Ovary (tissue), 9 donors: ENCODE measurements around the gene FAM193A. TPM values are rescaled to one million over a fixed set of nuclear protein-coding genes. Genes with fewer than 3 reads are reported as not detected.

Experiments
- DNase-seq, 5 donors: peaks; one replicate each; pipeline ENCODE4 v3.0.0-alpha.2; 2019 to 2020
- H3K27ac ChIP-seq, 2 donors: fragments of 200-600 bp; one replicate each; pipeline versions ENCODE4 v1.5.1 to v1.8.0; 2019 to 2022
- H3K27me3 ChIP-seq: fragments of 200-600 bp; one replicate; pipeline ENCODE4 v1.8.0; 2022
- H3K36me3 ChIP-seq: fragments of 200-600 bp; sonication (generic); one replicate; pipeline ENCODE4 v1.5.1; 2019
- H3K4me1 ChIP-seq: one replicate; pipeline ENCODE4 v1.8.1; 2013; ENCODE audit warnings: mild to moderate bottlenecking, moderate library complexity; ENCODE audit not compliant: insufficient read depth
- H3K4me3 ChIP-seq: fragments of 200-600 bp; sonication (generic); one replicate; pipeline ENCODE4 v1.5.1; 2017
- H3K9me3 ChIP-seq, 2 donors: fragments of 200-600 bp in 1 of 2; sonication (generic) in 1 of 2; one replicate each; pipeline versions ENCODE4 v1.5.1 to v1.8.1; 2013 to 2019; ENCODE audit warnings: mild to moderate bottlenecking in 1 of 2, moderate library complexity in 1 of 2
- EP300 ChIP-seq: sonication (generic); formaldehyde crosslinking; IDR thresholded peaks from one replicate; pipeline ENCODE4 v1.6.1; 2017; ENCODE audit warnings: antibody characterized with exemption
- POLR2A ChIP-seq: fragments of 450-650 bp; IDR thresholded peaks from one replicate; pipeline ENCODE4 v1.6.1; 2017; ENCODE audit warnings: antibody characterized with exemption, mild to moderate bottlenecking, moderate library complexity
- WGBS, 3 donors: extraction: QIAGEN DNeasy Blood & Tissue Kit in 1 of 3; methylation state at CpG; one replicate each; pipeline versions ENCODE4 v1.1.5 to v1.1.7; 2013 to 2017; 5-methylcytosine and 5-hydroxymethylcytosine counted together
- intact Hi-C, 4 donors: fragments of 100-400 bp; cut with DNase I; formaldehyde crosslinking; loops; one replicate each; pipeline versions ENCODE4 v1.11.0 to v1.15.1; 2022 to 2023
- polyA plus RNA-seq, 2 donors: library from polyadenylated mRNA; stranded (reverse); fragments of 200-250 nt in 1 of 2; fragments of 350-450 nt in 1 of 2; fragmentation: Illumina TruSeq in 1 of 2; extraction: RNeasy Lipid Tissue Mini Kit (QIAGEN cat#74804) in 1 of 2; gene quantifications; one replicate each; pipeline ENCODE4 v1.2.3, GENCODE V29; 2013 to 2014
- total RNA-seq, 7 donors: library from RNA; depleted of rRNA in 2 of 7; stranded (reverse); fragments of >200 nt in 2 of 7; fragmentation: NEBNext Ultra II Directional in 3 of 7; extraction: Animal tissue kit (Norgen Biotek cat#: 25700) in 3 of 7; gene quantifications; one replicate each; pipeline versions ENCODE4 v1.1.0 to v1.2.4, GENCODE V29; 2016 to 2023
- TF ChIP-seq, protein P1 (sequence below), 3 donors: fragments of 450-650 bp in 2 of 3; fragments of 200-600 bp in 1 of 3; IDR thresholded peaks; one replicate each; pipeline versions ENCODE4 v1.5.1 to v1.8.0; 2016 to 2022; ENCODE audit warnings: antibody characterized with exemption in 3 of 3, mild to moderate bottlenecking in 1 of 3
- donor health status: DM: no; HTN: no; CAD: no; lungs with moderate emphysema.
- donor health status: DM: no; HTN: no; CAD: no.
- donor health status: Bipolar disorder and iron deficiency.
- donor health status: DM: yes; HTN: yes; CAD: no.
- donor health status: DM: no; HTN: no; CAD: no.
- donor health status: DM: yes; HTN: yes; CAD: no.

Gene FAM193A
- total and polyA plus RNA-seq, 9 donors: 16.0 to 39.1 (median 28.7) TPM

DNA sequence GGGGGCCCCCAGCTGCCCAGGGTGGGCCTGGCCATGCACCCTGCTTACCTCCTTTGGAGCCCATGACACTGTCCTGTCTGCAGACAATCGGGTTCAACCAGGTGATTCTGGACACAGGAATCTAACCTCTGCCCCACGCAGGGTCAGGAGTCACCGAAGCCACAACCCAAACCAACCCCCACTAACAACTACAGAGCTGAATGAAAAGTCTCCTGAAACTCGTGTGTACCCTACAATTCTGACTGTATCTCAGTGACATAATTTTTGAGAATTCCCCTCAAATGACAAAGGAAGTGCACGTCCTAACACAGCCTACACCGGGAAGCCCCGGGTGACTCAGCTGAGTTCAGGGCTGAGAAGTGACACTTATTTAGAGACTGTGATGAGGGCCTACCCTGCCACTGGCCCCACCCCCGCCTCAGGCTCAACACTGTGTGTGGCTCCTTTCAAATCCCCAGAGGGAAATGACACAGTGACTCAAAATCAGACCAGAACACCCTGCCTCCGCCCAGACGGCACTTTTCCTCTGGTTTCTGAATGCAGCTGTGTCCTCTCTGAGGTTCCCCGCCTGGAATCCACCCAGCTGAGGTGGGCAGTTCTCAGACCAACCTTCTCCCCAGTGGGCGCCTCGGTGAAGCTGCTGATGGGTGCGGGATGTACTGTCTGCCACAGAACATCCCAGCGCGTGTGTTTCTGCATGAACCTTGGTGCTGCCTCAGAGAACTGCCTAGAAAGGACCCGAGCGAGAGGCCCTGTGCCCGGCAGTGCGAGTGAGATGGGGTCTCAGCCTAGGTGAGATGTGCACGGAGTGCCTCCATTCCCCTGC lies 209.7 kb downstream of the FAM193A start:
- intact Hi-C loops: no loop called here
- 79 to 83% (median 79%) methylated on average over 19 to 21 of the region's 21 CpGs for WGBS, 3 donors
- TF ChIP-seq EP300 (no peak), POLR2A (no peak)
- TF ChIP-seq, protein P1, sequence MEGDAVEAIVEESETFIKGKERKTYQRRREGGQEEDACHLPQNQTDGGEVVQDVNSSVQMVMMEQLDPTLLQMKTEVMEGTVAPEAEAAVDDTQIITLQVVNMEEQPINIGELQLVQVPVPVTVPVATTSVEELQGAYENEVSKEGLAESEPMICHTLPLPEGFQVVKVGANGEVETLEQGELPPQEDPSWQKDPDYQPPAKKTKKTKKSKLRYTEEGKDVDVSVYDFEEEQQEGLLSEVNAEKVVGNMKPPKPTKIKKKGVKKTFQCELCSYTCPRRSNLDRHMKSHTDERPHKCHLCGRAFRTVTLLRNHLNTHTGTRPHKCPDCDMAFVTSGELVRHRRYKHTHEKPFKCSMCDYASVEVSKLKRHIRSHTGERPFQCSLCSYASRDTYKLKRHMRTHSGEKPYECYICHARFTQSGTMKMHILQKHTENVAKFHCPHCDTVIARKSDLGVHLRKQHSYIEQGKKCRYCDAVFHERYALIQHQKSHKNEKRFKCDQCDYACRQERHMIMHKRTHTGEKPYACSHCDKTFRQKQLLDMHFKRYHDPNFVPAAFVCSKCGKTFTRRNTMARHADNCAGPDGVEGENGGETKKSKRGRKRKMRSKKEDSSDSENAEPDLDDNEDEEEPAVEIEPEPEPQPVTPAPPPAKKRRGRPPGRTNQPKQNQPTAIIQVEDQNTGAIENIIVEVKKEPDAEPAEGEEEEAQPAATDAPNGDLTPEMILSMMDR (IDR thresholded peaks at IDR 0.05): no peak
- no peaks in the 10 kb centered on the region for H3K9me3 ChIP-seq
- H3K27ac ChIP-seq: no peak overlapping the region
- H3K4me1 ChIP-seq: peaks cover 6% of the 10 kb centered on the region
- H3K36me3 ChIP-seq: no peaks in the 10 kb centered on the region
- no peak for DNase-seq
- H3K4me3 ChIP-seq: no peak overlapping the region
- no peaks in the 10 kb centered on the region for H3K27me3 ChIP-seq

- 72 to 78% (median 76%) methylated on average over 16 of the region's 16 CpGs for WGBS, 3 donors
- intact Hi-C loops: no loop called here
- DNase-seq: no peak
- no peaks in the 10 kb centered on the region for H3K27me3 ChIP-seq
- no peak overlapping the region for H3K27ac ChIP-seq
- H3K4me1 ChIP-seq: peaks cover 9% of the 10 kb centered on the region
- TF ChIP-seq, protein P1 (IDR thresholded peaks at IDR 0.05): no peak
- TF ChIP-seq EP300: no peak
- TF ChIP-seq POLR2A: no peak
- no peaks in the 10 kb centered on the region for H3K9me3 ChIP-seq
- no peak overlapping the region for H3K4me3 ChIP-seq
- H3K36me3 ChIP-seq: no peaks in the 10 kb centered on the region
These were observed 210.6 kb downstream of the FAM193A start for GRCh38 chr4:2746891-2747695.

GRCh38 chr4:2750719-2751605 lies 214.5 kb downstream of the FAM193A start:
- Histone ChIP-seq H3K9me3 (no peaks in the 10 kb centered on the region), H3K27me3 (no peaks in the 10 kb centered on the region), H3K4me3 (no peak overlapping the region), H3K36me3 (no peaks in the 10 kb centered on the region), H3K27ac (no peak overlapping the region), H3K4me1 (peaks cover 17% of the 10 kb centered on the region)
- intact Hi-C loops: no loop called here
- DNase-seq: no peak
- WGBS, 3 donors: 60 to 70% (median 64%) methylated on average over 19 of the region's 19 CpGs
- TF ChIP-seq POLR2A (no peak), EP300 (no peak)
- TF ChIP-seq, protein P1 (IDR thresholded peaks at IDR 0.05): no peak

DNA sequence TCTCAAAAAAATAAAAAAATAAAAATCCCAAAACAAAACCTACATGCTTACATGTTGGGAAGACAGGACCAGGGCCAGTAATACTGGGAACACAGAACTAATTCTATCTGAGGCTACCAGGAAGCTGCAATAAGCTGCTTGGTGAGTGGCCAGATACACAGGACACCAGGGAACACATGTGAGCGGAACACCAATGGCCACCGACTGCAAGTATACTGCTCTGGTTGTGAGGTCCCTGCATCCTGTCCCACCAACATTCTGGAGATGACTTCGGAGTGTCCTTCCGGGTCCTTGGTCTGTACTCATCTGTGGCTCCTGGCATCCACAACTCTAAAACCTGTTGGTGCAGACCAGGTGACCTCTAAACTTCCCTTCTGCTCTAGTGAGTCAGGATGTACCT lies 217.0 kb downstream of the FAM193A start:
- no peak for DNase-seq
- no peaks in the 10 kb centered on the region for H3K9me3 ChIP-seq
- H3K27me3 ChIP-seq: no peaks in the 10 kb centered on the region
- no peak overlapping the region for H3K27ac ChIP-seq
- H3K4me1 ChIP-seq: peaks cover 19% of the 10 kb centered on the region
- intact Hi-C loops: no loop called here
- H3K36me3 ChIP-seq: no peaks in the 10 kb centered on the region
- 85 to 88% (median 87%) methylated on average over 4 of the region's 4 CpGs for WGBS, 3 donors
- TF ChIP-seq POLR2A (no peak), EP300 (no peak)
- TF ChIP-seq, protein P1 (IDR thresholded peaks at IDR 0.05): no peak
- no peak overlapping the region for H3K4me3 ChIP-seq
